Measurements from ENCODE around the gene IDH3A.
"Not testable (repeated sequence)": the region's sequence is repeated elsewhere in the genome, so short reads cannot be mapped to it uniquely, and the experiment has no call there.

- not testable (repeated sequence) for TF ChIP-seq CTCF, POLR2A (IDR thresholded peaks at IDR 0.05)
Observed at GRCh38 chr15:78151075-78151474, 1.9 kb downstream of the IDH3A start.

Data from thyroid gland (tissue), 4 donors.